Tibial nerve (tissue), 4 donors: ENCODE data around the gene DOCK2. TPM values are rescaled to one million over a fixed set of nuclear protein-coding genes. Genes with fewer than 3 reads are reported as not detected.
"Not testable (repeated sequence)": the region's sequence is repeated elsewhere in the genome, so short reads cannot be mapped to it uniquely, and the experiment has no call there.

ENCODE experiments used
- DNase-seq, 2 donors: peaks; one replicate each; pipeline ENCODE4 v3.0.0-alpha.2; 2019; ENCODE audit warnings: low spot score in 2 of 2
- H3K27ac ChIP-seq, 4 donors: fragments of 200-600 bp; sonication (generic) in 3 of 4; one replicate each; pipeline ENCODE4 v1.5.1; 2017 to 2019; ENCODE audit warnings: mild to moderate bottlenecking in 1 of 4
- H3K27me3 ChIP-seq, 2 donors: fragments of 200-600 bp; sonication (generic) in 1 of 2; one replicate each; pipeline versions ENCODE4 v1.5.1 to v1.6.0; 2017 to 2019
- H3K36me3 ChIP-seq, 3 donors: fragments of 200-600 bp; sonication (generic); one replicate each; pipeline ENCODE4 v1.5.1; 2018 to 2019
- H3K4me1 ChIP-seq, 4 donors: fragments of 200-600 bp; sonication (generic) in 3 of 4; one replicate each; pipeline ENCODE4 v1.5.1; 2017 to 2019
- H3K4me3 ChIP-seq, 4 donors: fragments of 200-600 bp; sonication (generic) in 3 of 4; one replicate each; pipeline ENCODE4 v1.5.1; 2017 to 2019; ENCODE audit warnings: mild to moderate bottlenecking in 1 of 4, moderate library complexity in 1 of 4
- H3K9me3 ChIP-seq, 4 donors: fragments of 200-600 bp; sonication (generic) in 3 of 4; one replicate each; pipeline ENCODE4 v1.5.1; 2017 to 2019
- EP300 ChIP-seq, 2 donors: sonication (generic); formaldehyde crosslinking; IDR thresholded peaks; one replicate each; pipeline ENCODE4 v1.6.1; 2017; ENCODE audit warnings: antibody characterized with exemption in 2 of 2, mild to moderate bottlenecking in 1 of 2
- POLR2A ChIP-seq, 2 donors: fragments of 450-650 bp; IDR thresholded peaks; one replicate each; pipeline ENCODE4 v1.6.1; 2017; ENCODE audit warnings: antibody characterized with exemption in 2 of 2, mild to moderate bottlenecking in 2 of 2, moderate library complexity in 2 of 2
- WGBS, 2 donors: methylation state at CpG; one replicate each; pipeline ENCODE4 v1.1.5; 2018; 5-methylcytosine and 5-hydroxymethylcytosine counted together
- total RNA-seq, 4 donors: library from RNA; depleted of rRNA; stranded (reverse); fragments of >200 nt; gene quantifications; one replicate each; pipeline ENCODE4 v1.1.0, GENCODE V29; 2016
- TF ChIP-seq, protein P1 (sequence below), 5 experiments: fragments of 200-600 bp in 3 of 5; fragments of 450-650 bp in 2 of 5; sonication (generic) in 3 of 5; IDR thresholded peaks; one replicate each; pipeline ENCODE4 v1.5.1; 2016 to 2019; ENCODE audit warnings: antibody characterized with exemption in 5 of 5, mild to moderate bottlenecking in 3 of 5, moderate library complexity in 2 of 5

Gene DOCK2
- total RNA-seq, 4 donors from 2014 or later, result 14.9 to 83.4 (median 23.8) TPM

- DNase-seq, result no peak
- Histone ChIP-seq H3K27me3 (no peaks in the 10 kb centered on the region), H3K36me3 (no peaks in the 10 kb centered on the region), H3K27ac (no peak overlapping the region), H3K4me1 (no peaks in the 10 kb centered on the region), H3K9me3 (peaks cover 0 to 19% (median 2%) of the 10 kb centered on the region in 4 donors), H3K4me3 (no peak overlapping the region)
- TF ChIP-seq, protein P1, sequence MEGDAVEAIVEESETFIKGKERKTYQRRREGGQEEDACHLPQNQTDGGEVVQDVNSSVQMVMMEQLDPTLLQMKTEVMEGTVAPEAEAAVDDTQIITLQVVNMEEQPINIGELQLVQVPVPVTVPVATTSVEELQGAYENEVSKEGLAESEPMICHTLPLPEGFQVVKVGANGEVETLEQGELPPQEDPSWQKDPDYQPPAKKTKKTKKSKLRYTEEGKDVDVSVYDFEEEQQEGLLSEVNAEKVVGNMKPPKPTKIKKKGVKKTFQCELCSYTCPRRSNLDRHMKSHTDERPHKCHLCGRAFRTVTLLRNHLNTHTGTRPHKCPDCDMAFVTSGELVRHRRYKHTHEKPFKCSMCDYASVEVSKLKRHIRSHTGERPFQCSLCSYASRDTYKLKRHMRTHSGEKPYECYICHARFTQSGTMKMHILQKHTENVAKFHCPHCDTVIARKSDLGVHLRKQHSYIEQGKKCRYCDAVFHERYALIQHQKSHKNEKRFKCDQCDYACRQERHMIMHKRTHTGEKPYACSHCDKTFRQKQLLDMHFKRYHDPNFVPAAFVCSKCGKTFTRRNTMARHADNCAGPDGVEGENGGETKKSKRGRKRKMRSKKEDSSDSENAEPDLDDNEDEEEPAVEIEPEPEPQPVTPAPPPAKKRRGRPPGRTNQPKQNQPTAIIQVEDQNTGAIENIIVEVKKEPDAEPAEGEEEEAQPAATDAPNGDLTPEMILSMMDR (IDR thresholded peaks at IDR 0.05), result no peak
- no peak for TF ChIP-seq POLR2A (IDR thresholded peaks at IDR 0.05)
- no peak for TF ChIP-seq EP300 (IDR thresholded peaks at IDR 0.05)
- WGBS, 2 donors, result 86 to 87% methylated on average over 1 of the region's 1 CpG
Observed at GRCh38 chr5:169615561-169615960, 21.5 kb upstream of the DOCK2 start.

- H3K4me1 ChIP-seq, H3K4me3 ChIP-seq, H3K27me3 ChIP-seq, DNase-seq, H3K36me3 ChIP-seq, H3K27ac ChIP-seq: not testable (repeated sequence)
- 88 to 91% methylated on average over 2 of the region's 2 CpGs for WGBS, 2 donors
- peaks cover 0 to 11% (median 0%) of the 10 kb centered on the region in 4 donors for H3K9me3 ChIP-seq
Observed at GRCh38 chr5:169624307-169624706, 12.8 kb upstream of the DOCK2 start.

DNA sequence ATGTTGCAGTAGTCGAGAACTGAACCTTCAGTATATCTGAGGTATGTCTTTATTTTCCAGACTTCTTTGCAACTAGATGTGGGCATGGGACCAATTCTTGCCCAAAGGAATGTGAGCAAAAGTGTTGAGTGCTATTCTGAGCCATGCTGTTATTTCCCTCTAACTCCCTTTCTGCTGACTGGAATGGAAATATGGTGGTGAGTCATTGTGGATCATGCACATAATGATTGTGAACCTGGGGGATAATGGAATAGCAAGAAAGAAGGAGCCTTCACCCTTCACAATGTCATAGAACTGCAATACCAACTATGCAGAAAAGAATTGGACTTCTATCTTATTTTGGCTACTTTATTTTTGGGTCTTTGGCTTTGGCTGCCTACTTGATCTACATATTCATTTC is 10.3 kb upstream of the DOCK2 start:
- no peak for DNase-seq
- 78 to 84% methylated on average over 1 of the region's 1 CpG for WGBS, 2 donors
- H3K27ac ChIP-seq, result no peak overlapping the region
- H3K9me3 ChIP-seq, result peaks cover 0 to 3% (median 0%) of the 10 kb centered on the region in 4 donors
- H3K27me3 ChIP-seq, result no peaks in the 10 kb centered on the region
- no peaks in the 10 kb centered on the region for H3K4me1 ChIP-seq
- TF ChIP-seq, protein P1 (IDR thresholded peaks at IDR 0.05), result no peak
- TF ChIP-seq EP300 (IDR thresholded peaks at IDR 0.05) (no peak), POLR2A (IDR thresholded peaks at IDR 0.05) (no peak)
- no peak overlapping the region for H3K4me3 ChIP-seq
- no peaks in the 10 kb centered on the region for H3K36me3 ChIP-seq

DNA sequence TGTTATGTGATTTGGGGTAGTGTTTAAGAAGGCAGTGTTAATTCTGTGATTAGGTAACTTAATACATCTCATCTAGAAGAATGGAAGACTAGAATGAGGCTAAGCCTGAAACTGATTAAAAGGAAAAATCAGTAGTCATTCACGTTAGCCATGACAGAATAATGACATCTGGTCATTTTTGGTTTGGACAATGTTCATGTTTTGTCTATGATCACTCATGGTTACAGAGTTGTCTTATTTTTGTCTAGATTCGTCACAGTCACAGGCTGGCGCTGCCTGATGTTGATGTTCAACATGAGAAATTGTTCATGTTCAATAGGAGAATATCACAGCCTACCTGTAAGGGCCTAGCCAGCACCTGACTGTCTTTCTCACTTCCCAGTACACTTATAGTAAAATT is 9.5 kb upstream of the DOCK2 start:
- no peak for DNase-seq
- 82 to 84% methylated on average over 3 of the region's 3 CpGs for WGBS, 2 donors
- no peaks in the 10 kb centered on the region for H3K4me1 ChIP-seq
- no peaks in the 10 kb centered on the region for H3K27me3 ChIP-seq
- no peak overlapping the region for H3K27ac ChIP-seq
- H3K9me3 ChIP-seq, result peaks cover 0 to 3% (median 0%) of the 10 kb centered on the region in 4 donors
- no peaks in the 10 kb centered on the region for H3K36me3 ChIP-seq
- TF ChIP-seq EP300 (IDR thresholded peaks at IDR 0.05) (no peak), POLR2A (IDR thresholded peaks at IDR 0.05) (no peak)
- TF ChIP-seq, protein P1 (IDR thresholded peaks at IDR 0.05), result no peak
- no peak overlapping the region for H3K4me3 ChIP-seq

DNA sequence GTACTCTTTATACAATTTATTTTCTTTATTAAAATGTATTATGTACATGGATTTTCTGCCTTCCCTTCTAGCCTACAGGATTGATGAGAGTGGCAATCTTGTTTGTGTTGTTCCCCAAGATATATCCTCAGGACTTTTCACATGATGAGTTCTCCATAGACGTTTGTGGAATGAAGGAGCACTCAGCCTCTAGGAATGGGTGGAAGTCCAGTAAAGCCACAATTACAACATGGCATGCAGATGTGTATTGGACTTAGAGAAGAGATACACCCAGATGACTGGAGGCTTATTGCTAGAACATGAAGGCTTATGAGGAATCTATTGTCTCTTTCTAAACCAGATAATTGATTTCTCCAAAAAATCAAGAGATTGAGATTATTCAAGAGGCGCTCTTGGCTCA is 8.2 kb upstream of the DOCK2 start:
- TF ChIP-seq EP300 (IDR thresholded peaks at IDR 0.05) (no peak), POLR2A (IDR thresholded peaks at IDR 0.05) (no peak)
- TF ChIP-seq, protein P1 (IDR thresholded peaks at IDR 0.05), result no peak
- H3K4me3 ChIP-seq, result no peak overlapping the region
- H3K4me1 ChIP-seq, result no peaks in the 10 kb centered on the region
- H3K27ac ChIP-seq, result no peak overlapping the region
- WGBS, 2 donors, result 82 to 91% methylated on average over 2 of the region's 2 CpGs
- H3K36me3 ChIP-seq, result no peaks in the 10 kb centered on the region
- no peaks in the 10 kb centered on the region for H3K27me3 ChIP-seq
- H3K9me3 ChIP-seq, result no peaks in the 10 kb centered on the region
- DNase-seq, result no peak
